DMS114 treated with DMSO at 0.1 percent for 48 hours (cell line): ENCODE data around the gene CTTN.
"Not testable (repeated sequence)": the region's sequence is repeated elsewhere in the genome, so short reads cannot be mapped to it uniquely, and the experiment has no call there.

Source experiments
- DNase-seq: peaks from one replicate; lab custom pipeline; 2025; ENCODE audit not compliant: unreplicated experiment; lab: John Stamatoyannopoulos, UW

The CTTN gene

GRCh38 chr11:70408326-70408725 is 10.0 kb downstream of the CTTN start:
- DNase-seq, result not testable (repeated sequence)

DNA sequence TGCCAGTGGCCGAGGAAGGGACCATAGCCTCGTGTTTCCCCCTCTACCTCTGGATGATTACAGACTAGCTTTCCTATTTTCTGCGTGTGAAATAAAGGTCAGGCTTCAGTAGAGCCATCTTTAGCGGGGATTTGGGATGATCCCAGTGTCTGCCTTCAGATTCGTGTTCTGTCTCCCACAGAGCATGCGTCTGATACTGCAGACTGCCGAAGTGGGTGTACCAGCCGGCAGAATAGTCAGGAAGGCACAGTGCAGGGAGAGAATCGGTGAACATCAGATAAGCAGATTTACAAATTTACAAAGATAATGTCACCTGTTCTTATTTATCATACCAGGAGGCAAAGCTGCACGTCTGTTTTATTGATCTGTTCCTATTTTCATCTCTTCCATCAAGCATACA is 11.1 kb downstream of the CTTN start:
- no peak for DNase-seq

DNA sequence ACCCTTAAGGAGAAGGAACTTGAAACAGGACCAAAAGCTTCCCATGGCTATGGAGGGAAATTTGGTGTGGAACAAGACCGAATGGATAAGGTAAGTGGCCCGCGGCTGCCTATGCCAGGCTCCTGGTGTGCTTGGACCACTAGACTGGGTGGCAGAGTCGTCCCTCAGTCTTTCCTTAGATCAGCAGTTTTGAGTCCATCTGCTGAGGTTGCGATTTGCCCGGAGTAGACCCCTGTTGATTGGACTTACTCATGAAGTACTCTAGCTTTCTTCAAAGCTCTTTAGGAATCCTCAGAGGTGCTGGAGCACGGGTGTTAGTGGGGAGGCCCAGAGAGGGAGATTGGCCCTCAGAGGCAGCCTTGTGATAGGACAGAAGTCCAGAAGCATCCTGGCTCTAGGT is 11.5 kb downstream of the CTTN start:
- DNase-seq, result no peak

GRCh38 chr11:70410276-70411205 is 12.2 kb downstream of the CTTN start:
- DNase-seq, result no peak

DNA sequence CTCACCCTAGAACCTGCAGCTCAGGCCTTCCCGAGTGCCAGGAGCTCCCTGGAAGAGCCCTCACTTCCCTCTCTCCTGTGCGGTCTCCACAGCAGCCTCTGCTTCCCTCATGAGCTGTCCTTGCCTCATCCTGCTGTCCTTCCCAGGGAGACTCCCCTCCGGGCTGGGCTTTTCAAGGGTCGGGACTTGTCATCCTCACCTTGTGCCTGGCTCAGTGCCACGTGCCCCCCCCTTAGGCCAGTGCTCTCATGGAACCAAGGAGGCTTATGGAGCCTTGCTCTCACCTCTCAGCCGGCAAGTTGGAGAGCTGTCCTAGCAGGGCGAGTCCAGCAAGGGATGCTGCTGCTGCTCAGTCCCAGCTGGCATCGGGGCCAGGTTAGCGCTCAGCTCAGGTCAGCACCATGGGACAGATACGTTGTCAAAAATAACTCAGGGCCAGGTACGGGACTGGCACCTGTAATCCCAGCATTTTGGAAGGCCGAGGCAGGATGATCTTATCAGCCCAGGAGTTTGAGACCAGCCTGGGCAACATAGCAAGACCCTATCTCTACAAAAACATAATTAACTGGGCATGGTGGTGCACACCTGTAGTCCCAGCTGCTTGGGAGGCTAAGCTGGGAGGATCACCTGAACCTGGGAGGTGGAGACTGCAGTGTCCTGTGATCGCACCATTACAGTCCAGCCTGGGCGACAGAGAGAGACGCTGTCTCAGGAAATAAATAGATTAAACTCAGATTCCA is 13.6 kb downstream of the CTTN start:
- DNase-seq, result no peak

- DNase-seq, result no peak
These were observed 14.8 kb downstream of the CTTN start for GRCh38 chr11:70413151-70413550.

GRCh38 chr11:70414341-70415100 is 16.2 kb downstream of the CTTN start:
- DNase-seq, result no peak

DNA sequence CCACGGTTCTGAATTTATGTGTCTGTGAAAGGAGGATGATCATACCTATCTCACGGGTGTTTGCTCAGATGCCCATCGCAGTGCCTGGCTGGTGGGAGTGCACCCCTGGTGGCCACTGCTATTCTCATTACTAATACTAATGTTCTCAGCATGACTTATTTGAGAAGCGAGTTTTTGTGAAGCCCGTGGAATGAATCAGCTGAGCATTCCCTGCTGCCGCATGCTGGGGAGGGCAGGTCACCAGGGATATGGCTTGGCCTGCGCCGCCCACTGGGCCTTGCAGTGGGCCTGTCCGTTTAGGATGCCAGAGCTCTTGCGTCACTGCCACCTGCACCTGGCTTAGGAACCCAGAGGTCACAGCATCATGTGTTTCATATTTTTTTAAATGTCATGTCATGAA is 16.9 kb downstream of the CTTN start:
- DNase-seq, result peak; percentile 80

DNA sequence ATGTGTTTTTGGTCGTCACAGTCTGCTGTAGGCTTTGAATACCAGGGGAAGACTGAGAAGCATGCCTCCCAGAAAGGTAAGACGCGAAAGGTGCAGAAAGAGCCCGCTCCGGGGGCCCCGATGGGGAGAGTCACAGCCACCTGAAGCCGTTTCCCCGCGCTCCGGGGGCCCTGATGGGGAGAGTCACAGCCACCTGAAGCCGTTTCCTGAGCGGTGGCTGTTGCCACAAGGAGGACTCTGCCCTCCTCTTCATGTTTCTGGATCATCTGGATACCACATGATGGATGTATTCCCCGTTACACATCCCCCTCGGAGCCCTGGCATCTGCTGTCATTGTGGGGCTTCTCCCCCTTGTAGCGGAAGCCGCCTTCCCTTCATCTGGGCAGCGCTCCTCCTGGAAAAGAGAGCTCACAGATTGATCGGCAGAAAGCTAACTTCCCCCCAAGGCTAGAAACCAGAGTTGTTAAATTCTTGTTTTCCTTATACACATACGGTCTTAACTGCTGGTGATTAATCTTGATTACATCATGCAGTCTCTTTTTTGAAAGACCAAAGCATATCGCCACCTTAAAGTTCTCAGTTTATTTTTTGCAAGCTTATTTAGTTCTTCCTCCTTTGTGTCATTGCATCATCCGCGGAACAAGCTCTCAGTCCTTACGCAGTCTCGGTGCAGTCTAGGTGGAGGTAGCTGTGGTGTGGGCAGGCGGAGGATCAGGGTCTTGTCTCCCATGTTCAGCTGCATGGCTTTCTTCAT is 17.5 kb downstream of the CTTN start:
- no peak for DNase-seq

GRCh38 chr11:70416881-70417280 is 18.6 kb downstream of the CTTN start:
- no peak for DNase-seq

- DNase-seq, result no peak
These were observed 19.8 kb downstream of the CTTN start for GRCh38 chr11:70418130-70418529.

DNA sequence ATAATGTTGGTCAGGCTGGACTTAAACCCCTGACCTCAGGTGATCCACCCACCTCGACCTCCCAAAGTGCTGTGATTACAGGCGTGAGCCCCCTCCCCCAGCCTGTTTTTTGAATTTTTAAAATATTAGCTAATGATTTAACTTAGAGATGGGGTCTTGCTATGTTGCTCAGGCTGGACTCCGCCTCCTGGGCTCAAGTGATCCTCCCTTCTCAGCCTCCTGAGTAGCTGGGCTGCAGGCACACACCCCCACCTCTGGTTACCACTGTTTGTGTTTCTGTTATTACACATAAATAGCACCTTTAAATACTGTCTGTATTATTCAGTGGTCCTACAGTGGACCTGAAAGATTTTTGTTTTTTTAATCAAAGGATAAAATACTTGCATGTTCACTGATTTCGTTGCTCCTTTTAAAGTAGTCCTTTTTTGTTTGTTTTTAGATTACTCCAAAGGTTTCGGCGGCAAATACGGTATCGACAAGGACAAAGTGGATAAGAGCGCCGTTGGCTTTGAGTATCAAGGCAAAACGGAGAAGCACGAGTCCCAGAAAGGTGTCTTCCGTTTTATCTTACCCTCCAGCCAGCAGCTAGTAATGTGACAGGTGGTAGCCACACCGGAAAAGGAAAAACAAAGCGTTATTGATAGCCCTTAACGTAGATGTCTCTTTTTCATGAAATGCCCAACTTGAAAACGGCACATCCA is 21.1 kb downstream of the CTTN start:
- DNase-seq, result no peak

DNA sequence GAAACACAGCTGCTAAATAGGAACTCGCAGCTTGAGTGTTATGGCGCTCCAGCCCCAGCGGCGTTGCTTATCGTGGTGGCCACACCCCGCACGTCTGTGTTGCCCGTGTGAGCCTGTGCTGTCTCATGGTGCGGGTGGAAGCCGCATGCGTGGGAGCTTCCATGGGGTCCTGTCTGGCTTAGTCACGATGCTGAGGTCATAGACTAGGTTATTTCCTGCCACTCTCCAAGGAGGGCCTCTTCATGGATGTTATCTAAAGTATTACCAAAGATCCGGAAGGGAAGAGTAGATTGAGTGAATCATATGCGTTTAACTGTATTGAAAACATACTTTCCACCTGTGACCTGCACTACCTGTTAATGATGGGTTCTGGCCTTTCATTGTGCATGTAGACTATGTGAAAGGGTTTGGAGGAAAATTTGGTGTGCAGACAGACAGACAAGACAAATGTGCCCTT is 21.7 kb downstream of the CTTN start:
- no peak for DNase-seq

DNA sequence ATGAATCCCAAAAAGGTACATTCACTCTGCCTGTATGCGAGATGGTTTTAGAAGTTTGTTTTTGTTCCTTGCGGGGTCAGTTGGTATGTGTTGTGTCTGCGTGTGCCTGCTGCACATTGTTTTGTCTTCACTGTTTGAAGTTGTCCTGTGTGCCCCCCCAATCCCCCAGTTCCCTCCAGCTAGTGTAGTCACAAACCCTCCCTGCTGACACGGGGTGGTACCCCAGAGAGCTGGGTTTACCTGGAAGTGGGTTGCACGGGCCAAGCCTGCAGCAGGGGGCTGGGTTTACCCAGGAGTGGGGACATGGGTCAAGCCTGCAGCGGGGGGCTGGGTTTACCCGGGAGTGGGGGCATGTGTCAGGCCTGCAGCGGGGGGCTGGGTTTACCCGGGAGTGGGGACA is 22.2 kb downstream of the CTTN start:
- DNase-seq, result no peak

DNA sequence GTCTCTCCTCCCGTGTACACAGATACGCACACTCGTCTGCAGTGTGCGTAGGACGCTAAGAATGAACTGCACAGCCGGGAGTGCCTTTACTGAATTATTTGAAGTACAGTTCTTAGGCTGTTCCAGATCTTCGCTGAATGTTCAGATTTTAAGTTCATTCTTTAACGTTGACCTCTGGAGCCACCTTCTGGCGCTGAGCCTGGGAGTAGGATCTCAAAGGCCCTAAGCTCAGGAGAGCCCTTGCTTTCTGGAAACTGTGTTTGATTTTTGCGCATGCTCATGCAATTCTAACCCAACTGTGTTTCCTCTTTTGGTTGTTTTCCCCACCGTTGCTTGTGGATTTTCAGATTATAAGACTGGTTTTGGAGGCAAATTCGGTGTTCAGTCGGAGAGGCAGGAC is 22.8 kb downstream of the CTTN start:
- no peak for DNase-seq

DNA sequence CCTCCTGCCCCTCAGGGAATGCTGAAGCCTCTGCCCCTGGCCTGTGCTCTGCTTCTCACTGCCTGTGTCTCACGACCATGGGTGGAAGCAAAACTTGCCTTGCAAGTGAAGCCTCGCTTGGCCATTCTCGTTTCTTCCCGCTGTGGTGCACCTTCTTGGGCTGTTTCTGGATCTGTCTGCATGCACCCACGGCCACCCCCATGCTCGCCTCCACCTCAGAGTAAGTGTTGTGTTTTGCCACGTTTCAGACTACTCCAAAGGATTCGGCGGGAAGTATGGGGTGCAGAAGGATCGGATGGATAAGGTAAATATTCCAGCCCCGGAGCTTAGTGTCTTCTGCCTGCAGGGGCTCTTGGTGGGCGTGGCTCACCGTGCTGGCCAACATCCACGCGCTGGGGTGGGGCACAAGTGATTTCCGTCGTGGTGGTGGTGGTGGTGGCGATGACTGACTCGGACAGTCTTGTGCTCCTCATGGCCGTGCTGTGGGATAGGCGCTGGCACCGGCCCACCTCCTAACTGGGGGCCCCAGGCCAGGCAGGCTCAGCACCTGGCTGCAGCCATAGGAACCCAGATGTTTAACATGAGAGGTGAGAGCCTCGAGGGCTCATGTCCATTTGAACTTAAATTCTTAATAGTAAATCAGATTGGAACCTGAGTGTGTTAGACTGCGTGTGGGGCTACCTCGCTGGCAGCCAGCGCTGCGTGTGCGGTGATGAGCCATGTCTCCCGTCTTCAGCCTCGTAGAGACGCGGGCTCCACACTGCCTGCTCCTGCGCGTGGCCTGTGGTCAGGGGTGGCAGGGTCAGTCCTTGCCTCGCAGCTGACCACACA is 24.6 kb downstream of the CTTN start:
- DNase-seq, result no peak

- DNase-seq, result peak; percentile 69
These were observed 25.5 kb downstream of the CTTN start for GRCh38 chr11:70423523-70424505.

- peak; percentile 69 for DNase-seq
These were observed 26.5 kb downstream of the CTTN start for GRCh38 chr11:70424765-70425344.
